Naive thymus-derived CD8-positive, alpha-beta T cell (primary cell): ENCODE results near the gene COL16A1. TPM values are rescaled to one million over a fixed set of nuclear protein-coding genes. Genes with fewer than 3 reads are reported as not detected.

Experiments used
- ATAC-seq, 2 donors: fragments of 150-1000 bp; cut with Tn5 transposase in 1 of 2; sonication (Bioruptor Pico), chemical (Tn5 transposase) in 1 of 2; 1 replicate in 1 of 2; 2 replicates in 1 of 2; pipeline ENCODE4 v1.10.0; 2021; ENCODE audit warnings: mild to moderate bottlenecking in 2 of 2, moderate library complexity in 2 of 2
- POLR2A ChIA-PET: fragments of 350-600 bp; sonication (Branson Sonifier 250); formaldehyde crosslinking; loops from one replicate; lab custom pipeline; 2021; ENCODE audit warnings: antibody characterized with exemption; lab: Charles Lee
- DNase-seq, 10 donors: peaks; one replicate each; pipeline versions ENCODE4 v3.0.0 to v3.0.0-alpha.2; 2020 to 2022
- H3K27ac Mint-ChIP-seq, 10 donors: one replicate each; pipeline ENCODE4 v1.8.0; 2020 to 2022; ENCODE audit warnings: mild to moderate bottlenecking in 10 of 10, mixed read lengths in 10 of 10, moderate library complexity in 4 of 10, inconsistent platforms in 1 of 10
- H3K27me3 Mint-ChIP-seq, 5 donors: one replicate each; pipeline ENCODE4 v1.8.0; 2021 to 2022; ENCODE audit warnings: mixed read lengths in 5 of 5
- H3K36me3 Mint-ChIP-seq, 3 donors: one replicate each; pipeline ENCODE4 v1.8.0; 2020 to 2022; ENCODE audit warnings: mixed read lengths in 3 of 3, mild to moderate bottlenecking in 2 of 3, inconsistent platforms in 1 of 3
- H3K4me1 Mint-ChIP-seq, 4 donors: one replicate each; pipeline ENCODE4 v1.8.0; 2021 to 2022; ENCODE audit warnings: mixed read lengths in 4 of 4
- H3K4me3 Mint-ChIP-seq, 10 donors: one replicate each; pipeline ENCODE4 v1.8.0; 2020 to 2022; ENCODE audit warnings: mild to moderate bottlenecking in 10 of 10, mixed read lengths in 10 of 10, moderate library complexity in 6 of 10, inconsistent platforms in 1 of 10
- H3K9me3 Mint-ChIP-seq, 9 donors: one replicate each; pipeline ENCODE4 v1.8.0; 2020 to 2022; ENCODE audit warnings: mixed read lengths in 9 of 9, mild to moderate bottlenecking in 3 of 9, inconsistent platforms in 1 of 9, moderate library complexity in 1 of 9
- polyA plus RNA-seq, 3 donors: library from polyadenylated mRNA; unstranded; fragments of 300-500 nt; fragmentation: Illumina TruSeq; gene quantifications; one replicate each; pipeline ENCODE4 v1.2.3, GENCODE V29; 2021
- total RNA-seq, 8 experiments: library from RNA in 2 of 8; stranded (reverse) in 2 of 8; gene quantifications; one replicate each; pipeline ENCODE4 v1.2.3 and lab custom pipeline; 2021 to 2026

Gene COL16A1
- total and polyA plus RNA-seq, 5 experiments from 2014 or later = 0.20 TPM; not detected in 4

GRCh38 chr1:31618916-31619846 lies 84.6 kb downstream of the COL16A1 start:
- peak overlapping the region in 2 of 10 donors; percentile 8 to 13 for H3K27ac Mint-ChIP-seq
- peaks cover 17 to 39% (median 25%) of the 10 kb centered on the region in 5 donors for H3K27me3 Mint-ChIP-seq
- no peak for DNase-seq
- no peaks in the 10 kb centered on the region for H3K9me3 Mint-ChIP-seq
- peak overlapping the region in 5 of 10 donors; percentile 1 to 83 (median 39) for H3K4me3 Mint-ChIP-seq
- no peak for ATAC-seq
- H3K4me1 Mint-ChIP-seq = peaks cover 2 to 11% (median 8%) of the 10 kb centered on the region in 4 donors
- POLR2A ChIA-PET = no interaction called here
- H3K36me3 Mint-ChIP-seq = peaks cover 0 to 2% (median 0%) of the 10 kb centered on the region in 3 donors

- Mint-ChIP-seq H3K9me3 (no peaks in the 10 kb centered on the region), H3K4me1 (peaks cover 0 to 11% (median 8%) of the 10 kb centered on the region in 4 donors), H3K4me3 (peak overlapping the region; percentile 31 to 83 (median 62)), H3K27me3 (peaks cover 17 to 39% (median 25%) of the 10 kb centered on the region in 5 donors), H3K27ac (no peak overlapping the region), H3K36me3 (no peaks in the 10 kb centered on the region)
- POLR2A ChIA-PET = no interaction called here
- peak in 9 of 10 donors; percentile 17 to 49 (median 33) for DNase-seq
- peak; percentile 83 for ATAC-seq
Measured at GRCh38 chr1:31617916-31618746, 85.7 kb downstream of the COL16A1 start.

DNA sequence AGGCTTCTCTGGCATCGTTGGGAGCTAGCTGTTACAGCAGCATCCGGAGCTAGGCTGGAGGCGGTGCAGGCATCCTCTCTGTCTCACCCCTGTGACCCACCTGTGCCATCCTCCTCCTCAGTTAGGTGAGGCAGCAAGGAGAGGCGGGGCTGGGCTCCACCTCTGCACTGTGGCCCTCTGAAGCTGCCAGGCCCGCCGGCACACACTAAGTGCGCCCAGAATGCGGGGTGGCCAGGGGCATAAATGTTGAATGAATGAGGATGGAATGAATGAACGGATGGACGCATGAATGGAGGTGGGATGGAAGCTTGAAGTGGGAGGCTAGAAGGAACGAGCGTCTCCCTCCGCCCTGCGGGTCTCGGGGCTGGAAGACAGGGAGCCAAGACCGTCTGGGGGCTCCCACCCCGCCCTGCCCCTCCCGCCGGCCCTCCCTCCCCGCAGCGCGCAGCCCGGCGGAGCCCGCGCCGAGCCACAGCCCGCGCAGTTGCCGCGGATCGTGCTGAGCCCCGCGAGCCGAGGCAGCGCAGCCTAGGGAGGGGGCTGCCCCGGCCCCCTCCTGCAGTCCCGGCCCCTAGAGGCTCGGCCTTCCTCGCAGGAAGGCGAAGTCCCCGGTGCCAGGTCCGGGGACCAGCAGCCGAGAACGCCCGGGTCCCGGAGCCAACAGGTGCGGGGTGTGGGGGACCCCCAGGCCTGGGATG lies 86.5 kb downstream of the COL16A1 start, which contains the start of gene HCRTR1:
TSS of gene HCRTR1 (plus strand) at position 472 of the 698 bp plus-strand sequence. CDS start 1,504 bp downstream, outside the sequence.
- H3K4me3 Mint-ChIP-seq = peak within 1 kb of the TSS; percentile 56 to 87 (median 76)
- peaks cover 0 to 11% (median 8%) of the 10 kb centered on the region in 4 donors for H3K4me1 Mint-ChIP-seq
- peaks cover 17 to 39% (median 25%) of the 10 kb centered on the region in 5 donors for H3K27me3 Mint-ChIP-seq
- H3K36me3 Mint-ChIP-seq = no peaks in the 10 kb centered on the region
- DNase-seq = no peak
- peak; percentile 35 to 46 for ATAC-seq
- POLR2A ChIA-PET = interaction anchor here (0.8 kb wide), 1 partner anchor 27 kb away, joined by 3 read pairs; the partner anchor contains the start of gene PEF1
- H3K9me3 Mint-ChIP-seq = no peaks in the 10 kb centered on the region
- H3K27ac Mint-ChIP-seq = peak within 1 kb of the TSS in 2 of 10 donors; percentile 38 to 53

- no peaks in the 10 kb centered on the region for H3K36me3 Mint-ChIP-seq
- POLR2A ChIA-PET = no interaction called here
- peaks cover 20 to 42% (median 29%) of the 10 kb centered on the region in 5 donors for H3K27me3 Mint-ChIP-seq
- DNase-seq = no peak
- H3K4me1 Mint-ChIP-seq = peaks cover 0 to 11% (median 8%) of the 10 kb centered on the region in 4 donors
- no peaks in the 10 kb centered on the region for H3K9me3 Mint-ChIP-seq
- peak overlapping the region in 2 of 10 donors; percentile 48 to 50 for H3K4me3 Mint-ChIP-seq
- no peak for ATAC-seq
- no peak overlapping the region for H3K27ac Mint-ChIP-seq
Measured at GRCh38 chr1:31615939-31616338, 87.9 kb downstream of the COL16A1 start.

- peaks cover 0 to 11% (median 8%) of the 10 kb centered on the region in 4 donors for H3K4me1 Mint-ChIP-seq
- H3K36me3 Mint-ChIP-seq = no peaks in the 10 kb centered on the region
- peaks cover 20 to 42% (median 29%) of the 10 kb centered on the region in 5 donors for H3K27me3 Mint-ChIP-seq
- H3K9me3 Mint-ChIP-seq = no peaks in the 10 kb centered on the region
- ATAC-seq (no peak), DNase-seq (no peak)
- POLR2A ChIA-PET = no interaction called here
- no peak overlapping the region for H3K4me3 Mint-ChIP-seq
- H3K27ac Mint-ChIP-seq = no peak overlapping the region
Measured at GRCh38 chr1:31615414-31615813, 88.4 kb downstream of the COL16A1 start.

- no peak for DNase-seq
- no peak overlapping the region for H3K27ac Mint-ChIP-seq
Measured at GRCh38 chr1:31614414-31615005, 89.3 kb downstream of the COL16A1 start.

DNA sequence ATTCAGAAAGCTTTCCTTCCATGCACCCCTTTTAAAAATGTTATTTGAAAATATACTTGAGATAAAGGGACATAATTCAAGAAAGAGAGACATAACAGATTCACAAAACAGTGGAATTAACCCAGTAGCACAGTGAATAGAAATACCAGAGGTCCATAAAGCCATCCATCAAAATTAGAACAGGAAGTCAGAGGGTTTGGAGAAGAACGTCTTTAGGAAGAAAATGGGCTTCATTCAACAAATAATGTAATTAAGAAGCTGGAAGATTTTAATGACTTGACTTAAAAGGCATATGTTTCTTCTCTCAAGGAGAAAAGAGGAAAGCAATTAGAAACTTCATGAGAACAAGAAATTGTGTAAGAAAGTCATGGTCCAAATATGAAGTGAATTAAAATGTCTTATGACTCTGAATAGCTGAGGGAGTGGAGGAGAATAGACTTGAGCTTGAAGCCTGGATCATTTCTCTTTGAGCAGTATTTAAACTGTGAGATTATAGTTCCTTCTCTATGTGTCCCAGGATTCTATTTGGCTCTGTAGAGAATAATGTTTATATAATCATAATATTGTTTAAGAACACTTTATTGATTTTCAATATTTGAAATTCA lies 94.2 kb downstream of the COL16A1 start:
- Mint-ChIP-seq H3K4me3 (no peak overlapping the region), H3K27ac (no peak overlapping the region), H3K9me3 (no peaks in the 10 kb centered on the region), H3K27me3 (peaks cover 0 to 11% (median 4%) of the 10 kb centered on the region in 5 donors), H3K4me1 (peaks cover 0 to 10% (median 0%) of the 10 kb centered on the region in 4 donors), H3K36me3 (no peaks in the 10 kb centered on the region)
- DNase-seq = no peak
- POLR2A ChIA-PET = no interaction called here
- ATAC-seq = no peak

More at GRCh38 chr1:31614414-31615005, 89.3 kb downstream of the COL16A1 start:
- POLR2A ChIA-PET = no interaction called here
- no peaks in the 10 kb centered on the region for H3K36me3 Mint-ChIP-seq
- H3K9me3 Mint-ChIP-seq = no peaks in the 10 kb centered on the region
- peak overlapping the region in 1 of 10 donors; percentile 36 for H3K4me3 Mint-ChIP-seq
- H3K4me1 Mint-ChIP-seq = peaks cover 0 to 11% (median 7%) of the 10 kb centered on the region in 4 donors
- ATAC-seq = no peak
- H3K27me3 Mint-ChIP-seq = peaks cover 18 to 39% (median 25%) of the 10 kb centered on the region in 5 donors

DNA sequence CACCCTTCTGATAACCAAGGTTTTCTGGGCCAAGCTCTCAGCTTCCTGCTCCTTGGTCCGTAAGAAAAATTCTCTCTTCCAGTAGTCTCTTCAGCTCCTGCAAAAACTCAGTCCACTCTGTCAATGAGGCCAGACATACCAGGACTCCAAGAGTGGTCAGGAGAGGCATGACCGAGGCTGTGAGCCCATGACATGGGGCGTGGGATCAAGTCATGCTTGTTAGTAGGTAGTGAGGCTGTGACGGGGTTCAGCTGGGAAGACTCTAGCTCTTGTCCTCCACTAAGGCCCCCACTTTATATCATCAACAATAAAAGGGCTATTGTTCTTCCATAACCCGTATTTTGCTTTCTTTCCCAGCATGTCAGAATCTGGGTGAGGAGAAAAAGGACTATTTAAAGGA lies 96.5 kb downstream of the COL16A1 start:
- POLR2A ChIA-PET = interaction anchor here (0.5 kb wide), 1 partner anchor 265 kb away, joined by 3 read pairs; no protein-coding TSS in a partner anchor
- H3K36me3 Mint-ChIP-seq = no peaks in the 10 kb centered on the region
- H3K27ac Mint-ChIP-seq = no peak overlapping the region
- H3K4me1 Mint-ChIP-seq = peaks cover 0 to 10% (median 0%) of the 10 kb centered on the region in 4 donors
- no peak for ATAC-seq
- H3K27me3 Mint-ChIP-seq = peaks cover 0 to 9% (median 4%) of the 10 kb centered on the region in 5 donors
- no peak overlapping the region for H3K4me3 Mint-ChIP-seq
- peak in 1 of 10 donors; percentile 21 for DNase-seq
- H3K9me3 Mint-ChIP-seq = peaks cover 0 to 2% (median 0%) of the 10 kb centered on the region in 9 donors

GRCh38 chr1:31605908-31606427 lies 97.8 kb downstream of the COL16A1 start:
- Mint-ChIP-seq H3K27ac (no peak overlapping the region), H3K9me3 (peaks cover 0 to 2% (median 0%) of the 10 kb centered on the region in 9 donors), H3K4me1 (peaks cover 0 to 10% (median 0%) of the 10 kb centered on the region in 4 donors), H3K4me3 (no peak overlapping the region), H3K36me3 (no peaks in the 10 kb centered on the region), H3K27me3 (peaks cover 0 to 6% (median 2%) of the 10 kb centered on the region in 5 donors)
- ATAC-seq = no peak
- POLR2A ChIA-PET = no interaction called here
- peak in 1 of 10 donors; percentile 34 for DNase-seq
